Natural killer cell (primary cell): ENCODE data around the gene FGF2. TPM values are rescaled to one million over a fixed set of nuclear protein-coding genes. Genes with fewer than 3 reads are reported as not detected.

ENCODE experiments used
- ATAC-seq, 3 donors: fragments of 150-1000 bp in 2 of 3; fragments of 200-7000 bp in 1 of 3; cut with Tn5 transposase; 1 replicate in 1 of 3; 2 replicates in 2 of 3; pipeline ENCODE4 v1.10.0; 2021; ENCODE audit warnings: mild to moderate bottlenecking in 2 of 3, moderate library complexity in 2 of 3
- DNase-seq, 2 donors: peaks; one replicate each; pipeline versions ENCODE4 v3.0.0 to v3.0.0-alpha.2; 2013 to 2021; ENCODE audit warnings: mixed read lengths in 1 of 2
- H3K27ac ChIP-seq: one replicate; pipeline ENCODE4 v1.5.1; 2013; ENCODE audit warnings: mild to moderate bottlenecking, low read length
- H3K27me3 ChIP-seq: one replicate; pipeline ENCODE4 v1.6.1; 2013; ENCODE audit warnings: low read length; ENCODE audit not compliant: control insufficient read depth, insufficient read depth
- H3K36me3 ChIP-seq: one replicate; pipeline ENCODE4 v1.6.1; 2013; ENCODE audit warnings: low read length; ENCODE audit not compliant: control insufficient read depth, insufficient read depth
- H3K4me1 ChIP-seq: one replicate; pipeline ENCODE4 v1.6.1; 2013; ENCODE audit warnings: low read length; ENCODE audit not compliant: control insufficient read depth, insufficient read depth
- H3K4me3 ChIP-seq: one replicate; pipeline ENCODE4 v1.5.1; 2013; ENCODE audit warnings: low read length
- H3K9me3 ChIP-seq: one replicate; pipeline ENCODE4 v1.6.1; 2013; ENCODE audit warnings: low read length; ENCODE audit not compliant: control insufficient read depth, insufficient read depth
- H3K27ac Mint-ChIP-seq, 2 donors: one replicate each; pipeline ENCODE4 v1.8.0; 2022; ENCODE audit warnings: mild to moderate bottlenecking in 2 of 2, mixed read lengths in 2 of 2, moderate library complexity in 1 of 2
- H3K27me3 Mint-ChIP-seq, 2 donors: one replicate each; pipeline ENCODE4 v1.8.0; 2022; ENCODE audit warnings: low read depth in 2 of 2, mixed read lengths in 2 of 2
- H3K36me3 Mint-ChIP-seq: one replicate; pipeline ENCODE4 v1.8.0; 2022; ENCODE audit warnings: mixed read lengths
- H3K4me1 Mint-ChIP-seq, 2 donors: one replicate each; pipeline ENCODE4 v1.8.0; 2022; ENCODE audit warnings: mixed read lengths in 2 of 2
- H3K4me3 Mint-ChIP-seq: one replicate; pipeline ENCODE4 v1.8.0; 2022; ENCODE audit warnings: mild to moderate bottlenecking, moderate library complexity, mixed read lengths
- H3K9me3 Mint-ChIP-seq, 2 donors: one replicate each; pipeline ENCODE4 v1.8.0; 2022; ENCODE audit warnings: mixed read lengths in 2 of 2
- CTCF ChIP-seq: fragments of 200-600 bp; IDR thresholded peaks from one replicate; pipeline ENCODE4 v1.8.0; 2022; ENCODE audit warnings: antibody characterized with exemption
- WGBS: methylation state at CpG from one replicate; pipeline ENCODE4 v1.1.7; 2013; ENCODE audit warnings: missing lambda C conversion rate; ENCODE audit not compliant: insufficient coverage; 5-methylcytosine and 5-hydroxymethylcytosine counted together
- intact Hi-C: fragments of 100-400 bp; cut with micrococcal nuclease; formaldehyde crosslinking; loops from one replicate; pipeline ENCODE4 v1.14.2; 2022
- total RNA-seq, 4 donors: library from RNA; stranded (reverse); fragments of 120-200 nt in 1 of 4; gene quantifications; one replicate each; pipeline versions ENCODE4 v1.2.3 to v1.2.4, GENCODE V29; 2013 to 2022

The FGF2 gene
- total RNA-seq, 3 donors from 2014 or later (not counting 1 experiment from before 2014, with no cell fraction given) = not detected

- peaks cover 59 to 65% of the 10 kb centered on the region in 2 donors for H3K27me3 Mint-ChIP-seq
- intact Hi-C loops = loop anchor here (5.0 kb wide), 1 partner anchor 62 kb away; no protein-coding TSS in a partner anchor
Observed at GRCh38 chr4:122824616-122825015, 2.0 kb upstream of the FGF2 start.

GRCh38 chr4:122826079-122826527 is 528 bp upstream of the FGF2 start:
- H3K4me1 Mint-ChIP-seq = peaks cover 15 to 29% of the 10 kb centered on the region in 2 donors
- 68% methylated on average over 18 of the region's 18 CpGs for WGBS
- DNase-seq = no peak
- no peaks in the 10 kb centered on the region for H3K9me3 Mint-ChIP-seq
- peaks cover 57 to 70% of the 10 kb centered on the region in 2 donors for H3K27me3 Mint-ChIP-seq
- H3K36me3 ChIP-seq = no peaks in the 10 kb centered on the region
- no peak overlapping the region for H3K4me3 ChIP-seq
- TF ChIP-seq CTCF = no peak
- H3K27ac ChIP-seq = no peak overlapping the region
- peaks cover 14% of the 10 kb centered on the region for H3K4me1 ChIP-seq
- H3K27me3 ChIP-seq = peaks cover 38% of the 10 kb centered on the region
- intact Hi-C loops = loop anchor here (5.0 kb wide), 1 partner anchor 64 kb away; no protein-coding TSS in a partner anchor
- ATAC-seq = no peak
- H3K27ac Mint-ChIP-seq = no peak overlapping the region
- H3K4me3 Mint-ChIP-seq = peak overlapping the region; percentile 69
- peaks cover 15% of the 10 kb centered on the region for H3K36me3 Mint-ChIP-seq
- H3K9me3 ChIP-seq = no peaks in the 10 kb centered on the region

More at GRCh38 chr4:122824616-122825015, 2.0 kb upstream of the FGF2 start:
- ATAC-seq = no peak
- 85% methylated on average over 2 of the region's 2 CpGs for whole genome bisulfite sequencing
- peaks cover 6% of the 10 kb centered on the region for H3K36me3 Mint-ChIP-seq
- H3K27me3 ChIP-seq = peaks cover 27% of the 10 kb centered on the region
- H3K27ac Mint-ChIP-seq = no peak overlapping the region
- H3K27ac ChIP-seq = no peak overlapping the region
- no peak for DNase-seq
- peaks cover 14% of the 10 kb centered on the region for H3K4me1 ChIP-seq
- H3K4me3 Mint-ChIP-seq = no peak overlapping the region
- no peaks in the 10 kb centered on the region for H3K9me3 Mint-ChIP-seq
- no peaks in the 10 kb centered on the region for H3K9me3 ChIP-seq
- H3K4me1 Mint-ChIP-seq = peaks cover 15 to 29% of the 10 kb centered on the region in 2 donors
- no peaks in the 10 kb centered on the region for H3K36me3 ChIP-seq
- no peak overlapping the region for H3K4me3 ChIP-seq
- no peak for TF ChIP-seq CTCF

GRCh38 chr4:122827258-122827878 is 737 bp downstream of the FGF2 start:
- no peak for TF ChIP-seq CTCF
- DNase-seq (peak; percentile 25 to 35), ATAC-seq (peak; percentile 31 to 63 (median 53))
- intact Hi-C loops = loop anchor here (5.0 kb wide), 1 partner anchor 65 kb away; no protein-coding TSS in a partner anchor
- Mint-ChIP-seq H3K27ac (peak overlapping the region; percentile 1 to 59), H3K9me3 (no peaks in the 10 kb centered on the region), H3K4me3 (peak overlapping the region; percentile 72), H3K27me3 (peaks cover 55 to 65% of the 10 kb centered on the region in 2 donors), H3K4me1 (peaks cover 15 to 29% of the 10 kb centered on the region in 2 donors), H3K36me3 (peaks cover 15% of the 10 kb centered on the region)
- H3K27me3 ChIP-seq = peaks cover 39% of the 10 kb centered on the region
- peak overlapping the region; percentile 43 for H3K4me3 ChIP-seq
- H3K36me3 ChIP-seq = no peaks in the 10 kb centered on the region
- H3K9me3 ChIP-seq = no peaks in the 10 kb centered on the region
- no peak overlapping the region for H3K27ac ChIP-seq
- under 1% methylated on average over 56 of the region's 57 CpGs for WGBS
- H3K4me1 ChIP-seq = peaks cover 14% of the 10 kb centered on the region
